ENCODE data around the gene DAW1. TPM values are rescaled to one million over a fixed set of nuclear protein-coding genes. Genes with fewer than 3 reads are reported as not detected.
A peak's percentile ranks its signal among the peaks of the same experiment; 100 is the strongest.

DAW1 gene
- total RNA-seq, 1 donor from 2014 or later, result not detected

GRCh38 chr2:227890495-227891079, 19.2 kb downstream of the DAW1 start:
- H3K9me3 ChIP-seq, result no peaks in the 10 kb centered on the region
- H3K27me3 ChIP-seq, result no peaks in the 10 kb centered on the region
- H3K36me3 ChIP-seq, result no peaks in the 10 kb centered on the region
- no peak overlapping the region for H3K4me3 ChIP-seq
- peak; percentile 30 to 72 (median 47) for TF ChIP-seq CTCF (IDR thresholded peaks at IDR 0.05)
- DNase-seq (ENCODE audit: low spot score in 2 of 2), result no peak
- no peaks in the 10 kb centered on the region for H3K4me1 ChIP-seq
- intact Hi-C loops (cut with DNase I), result loop anchor here (5.0 to 10.0 kb wide), 2 partner anchors 767 to 1694 kb away; no protein-coding TSS in a partner anchor
- no peak overlapping the region for H3K27ac ChIP-seq

GRCh38 chr2:227891673-227892072, 20.2 kb downstream of the DAW1 start:
- H3K36me3 ChIP-seq, result no peaks in the 10 kb centered on the region
- DNase-seq (ENCODE audit: low spot score in 2 of 2), result no peak
- no peak overlapping the region for H3K4me3 ChIP-seq
- no peaks in the 10 kb centered on the region for H3K4me1 ChIP-seq
- H3K27me3 ChIP-seq, result no peaks in the 10 kb centered on the region
- no peaks in the 10 kb centered on the region for H3K9me3 ChIP-seq
- H3K27ac ChIP-seq, result no peak overlapping the region
- no peak for TF ChIP-seq CTCF (IDR thresholded peaks at IDR 0.05)
- intact Hi-C loops (cut with DNase I), result loop anchor here (5.0 to 10.0 kb wide), 2 partner anchors 766 to 1693 kb away; no protein-coding TSS in a partner anchor

- H3K27ac ChIP-seq, result no peak overlapping the region
- H3K27me3 ChIP-seq, result no peaks in the 10 kb centered on the region
- TF ChIP-seq CTCF (IDR thresholded peaks at IDR 0.05), result no peak
- intact Hi-C loops (cut with DNase I), result no loop called here
- DNase-seq (ENCODE audit: low spot score in 2 of 2), result no peak
- H3K4me1 ChIP-seq, result no peaks in the 10 kb centered on the region
- H3K9me3 ChIP-seq, result no peaks in the 10 kb centered on the region
- no peak overlapping the region for H3K4me3 ChIP-seq
- H3K36me3 ChIP-seq, result no peaks in the 10 kb centered on the region
Measured at GRCh38 chr2:227903381-227903780, 31.9 kb downstream of the DAW1 start.

- no peaks in the 10 kb centered on the region for H3K9me3 ChIP-seq
- intact Hi-C loops (cut with DNase I), result no loop called here
- no peak for TF ChIP-seq CTCF (IDR thresholded peaks at IDR 0.05)
- H3K27ac ChIP-seq, result no peak overlapping the region
- H3K4me1 ChIP-seq, result no peaks in the 10 kb centered on the region
- H3K36me3 ChIP-seq, result no peaks in the 10 kb centered on the region
- H3K4me3 ChIP-seq, result no peak overlapping the region
- no peaks in the 10 kb centered on the region for H3K27me3 ChIP-seq
- no peak for DNase-seq (ENCODE audit: low spot score in 2 of 2)
Measured at GRCh38 chr2:227906991-227907390, 35.6 kb downstream of the DAW1 start.

GRCh38 chr2:227908266-227909054, 37.0 kb downstream of the DAW1 start:
- no peak overlapping the region for H3K4me3 ChIP-seq
- H3K4me1 ChIP-seq, result no peaks in the 10 kb centered on the region
- H3K9me3 ChIP-seq, result no peaks in the 10 kb centered on the region
- no peaks in the 10 kb centered on the region for H3K36me3 ChIP-seq
- DNase-seq (ENCODE audit: low spot score in 2 of 2), result no peak
- intact Hi-C loops (cut with DNase I), result no loop called here
- no peak overlapping the region for H3K27ac ChIP-seq
- no peak for TF ChIP-seq CTCF (IDR thresholded peaks at IDR 0.05)
- H3K27me3 ChIP-seq, result no peaks in the 10 kb centered on the region
